GM18519 (cell line): ENCODE results near the gene RPS25.
"Not testable (repeated sequence)": the region's sequence is repeated elsewhere in the genome, so short reads cannot be mapped to it uniquely, and the experiment has no call there.

Experiments used
- ATAC-seq: cut with Tn5 transposase; IDR thresholded peaks from one replicate; pipeline ENCODE4 v1.9.1; 2021; ENCODE audit warnings: mild to moderate bottlenecking, moderate library complexity; ENCODE audit not compliant: unreplicated experiment, low FRiP score

RPS25 gene

DNA sequence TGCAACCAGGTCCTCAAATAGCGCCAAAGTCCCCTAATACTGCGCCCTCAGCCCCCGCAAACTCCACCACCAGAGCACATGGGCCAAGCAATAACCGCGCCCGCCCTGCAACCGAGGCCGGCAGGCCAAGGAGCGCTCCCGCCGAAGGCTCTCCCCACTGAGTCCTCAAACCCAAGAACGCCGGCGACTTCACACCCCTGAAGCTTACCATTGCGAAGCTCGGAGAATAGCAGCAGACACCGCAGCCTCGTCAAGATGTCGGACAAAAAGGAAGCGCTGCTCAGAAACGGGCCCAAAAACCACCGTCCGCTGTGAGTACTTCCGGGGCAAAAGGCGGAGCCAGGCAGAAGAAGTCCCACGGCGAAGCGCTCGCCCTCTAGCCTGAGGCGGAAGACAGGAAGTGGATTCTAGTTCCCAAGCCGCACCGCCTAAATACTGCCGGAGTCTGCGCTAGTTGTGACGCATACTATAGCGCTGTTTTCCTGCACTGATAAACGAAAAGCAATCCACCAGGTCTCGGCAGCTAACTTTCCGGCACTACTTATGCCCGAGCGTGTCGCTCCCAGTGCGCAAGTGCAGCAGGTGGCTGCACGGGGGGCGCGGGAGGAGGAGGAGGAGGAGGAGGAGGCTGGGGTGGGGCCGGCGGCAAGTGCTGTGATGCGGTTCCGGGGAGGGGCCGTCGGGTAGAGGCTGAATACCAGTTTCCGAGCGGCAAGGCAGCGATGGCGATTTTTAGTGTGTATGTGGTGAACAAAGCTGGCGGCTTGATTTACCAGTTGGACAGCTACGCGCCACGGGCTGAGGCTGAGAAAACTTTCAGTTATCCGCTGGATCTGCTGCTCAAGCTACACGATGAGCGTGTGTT lies at the start of gene RPS25, which contains the start of gene TRAPPC4:
RPS25 (minus strand) TSS at position 270 of the 865 bp plus-strand sequence; CDS start at position 211, 59 bp downstream.
TRAPPC4 (plus strand) TSS at position 693 of the 865 bp plus-strand sequence; CDS start at position 723, 30 bp downstream.
- peak; percentile 73 for ATAC-seq

DNA sequence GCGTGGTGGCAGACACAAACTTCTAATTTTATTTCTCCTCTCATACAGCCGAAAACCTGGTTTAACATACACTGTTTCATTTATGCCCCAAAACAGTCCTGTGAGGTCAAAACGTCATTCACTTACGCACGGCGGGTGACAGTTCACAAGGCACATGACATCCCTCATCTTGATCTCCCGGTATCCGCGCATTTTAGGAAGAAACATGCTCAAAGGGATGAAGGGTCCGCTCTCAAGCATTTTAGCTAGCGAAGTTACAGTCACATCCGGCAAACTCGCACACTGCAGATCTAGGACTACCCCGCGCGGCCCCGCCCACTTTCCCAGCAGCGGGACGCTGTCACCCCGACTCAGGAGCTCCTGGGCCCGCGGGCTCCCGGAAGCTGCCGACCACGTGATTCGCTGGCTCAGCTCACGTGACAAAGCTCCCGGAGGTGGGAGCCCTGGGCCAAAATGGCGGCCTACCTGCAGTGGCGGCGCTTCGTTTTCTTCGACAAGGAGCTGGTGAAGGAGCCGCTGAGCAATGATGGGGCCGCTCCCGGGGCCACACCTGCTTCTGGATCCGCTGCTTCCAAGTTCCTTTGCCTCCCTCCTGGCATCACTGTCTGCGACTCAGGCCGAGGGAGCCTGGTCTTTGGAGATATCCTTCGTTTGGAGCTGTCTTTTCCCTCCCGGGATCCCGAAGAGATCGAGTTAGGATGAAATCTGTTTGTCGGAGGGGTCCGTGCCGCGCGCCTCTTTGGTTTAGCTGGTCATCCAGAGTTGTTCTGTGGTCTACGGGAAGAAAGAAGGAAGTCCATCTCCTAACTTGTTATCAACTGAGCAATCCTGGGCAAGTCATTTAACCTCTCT lies 49.5 kb upstream of the RPS25 start, which contains the start of gene VPS11:
VPS11 (plus strand) TSS at position 448 of the 852 bp plus-strand sequence; CDS start at position 454, 6 bp downstream.
- peak; percentile 73 for ATAC-seq

DNA sequence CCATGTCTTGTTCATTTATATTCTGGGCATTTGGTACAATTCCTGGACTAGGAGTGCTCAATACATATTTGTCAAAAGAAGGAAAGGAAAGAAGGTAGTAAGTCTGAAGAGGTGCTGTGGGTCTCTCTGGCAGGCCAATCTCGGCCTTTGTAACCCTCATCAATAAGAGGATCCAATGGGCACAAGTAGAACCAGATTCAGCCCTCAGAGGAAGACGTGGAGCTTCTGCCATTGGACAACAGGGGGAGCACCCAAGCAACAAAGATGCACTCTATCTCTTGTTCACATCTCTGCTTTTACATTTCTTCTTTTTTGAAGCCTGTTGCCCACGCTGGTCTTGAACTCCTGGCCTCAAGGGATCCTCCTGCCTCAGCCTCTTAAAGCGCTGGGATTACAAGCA lies 47.2 kb upstream of the RPS25 start:
- no peak for ATAC-seq

DNA sequence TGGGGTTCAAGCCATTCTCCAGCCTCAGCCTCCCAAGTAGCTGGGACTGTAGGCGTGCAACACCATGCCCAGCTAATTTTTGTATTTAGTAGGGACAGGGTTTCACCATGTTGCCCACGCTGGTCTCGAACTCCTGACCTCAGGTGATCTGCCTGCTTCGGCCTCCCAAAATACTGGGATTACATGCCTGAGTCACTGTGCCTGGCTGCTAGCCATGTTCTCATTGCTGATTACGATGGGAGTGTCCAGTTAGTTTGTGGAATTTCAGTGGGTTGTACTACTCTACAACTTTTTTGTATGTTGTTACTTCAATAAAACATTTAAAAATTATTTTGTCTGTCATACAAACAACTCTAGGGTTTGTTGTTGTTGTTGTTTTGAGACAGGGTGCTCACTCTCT lies 44.6 kb upstream of the RPS25 start:
- ATAC-seq: no peak

DNA sequence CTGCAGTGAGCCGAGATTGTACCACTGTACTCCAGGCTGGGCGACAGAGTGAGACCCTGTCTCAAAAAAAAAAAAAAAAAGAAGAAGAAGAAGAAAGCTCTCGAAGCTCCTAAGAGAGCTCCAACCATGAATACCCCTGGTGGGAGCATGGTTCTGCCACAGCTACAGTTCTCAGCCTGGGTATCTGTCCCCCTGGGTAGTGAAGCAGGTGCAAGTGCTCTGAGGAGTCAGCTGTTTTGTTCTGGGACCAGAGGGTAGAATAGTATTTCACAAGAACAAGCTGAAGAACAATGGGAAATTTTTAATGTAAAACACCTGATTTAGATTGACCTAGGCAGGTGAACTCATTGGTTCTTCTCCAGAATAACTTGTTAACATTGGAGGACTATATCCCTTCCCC lies 43.1 kb upstream of the RPS25 start:
- no peak for ATAC-seq

DNA sequence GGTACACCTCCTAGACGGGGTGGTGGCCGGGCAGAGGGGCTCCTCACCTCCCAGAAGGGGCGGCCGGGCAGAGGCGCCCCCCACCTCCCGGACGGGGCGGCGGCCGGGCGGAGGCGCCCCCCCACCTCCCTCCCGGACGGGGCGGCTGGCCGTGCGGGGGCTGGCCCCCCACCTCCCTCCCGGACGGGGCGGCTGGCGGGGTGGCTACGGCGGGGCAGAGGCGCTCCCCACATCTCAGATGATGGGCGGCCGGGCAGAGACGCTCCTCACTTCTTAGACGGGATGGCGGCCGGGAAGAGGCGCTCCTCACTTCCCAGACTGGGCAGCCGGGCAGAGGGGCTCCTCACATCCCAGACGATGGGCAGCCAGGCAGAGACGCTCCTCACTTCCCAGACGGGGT lies 41.0 kb upstream of the RPS25 start:
- not testable (repeated sequence) for ATAC-seq

DNA sequence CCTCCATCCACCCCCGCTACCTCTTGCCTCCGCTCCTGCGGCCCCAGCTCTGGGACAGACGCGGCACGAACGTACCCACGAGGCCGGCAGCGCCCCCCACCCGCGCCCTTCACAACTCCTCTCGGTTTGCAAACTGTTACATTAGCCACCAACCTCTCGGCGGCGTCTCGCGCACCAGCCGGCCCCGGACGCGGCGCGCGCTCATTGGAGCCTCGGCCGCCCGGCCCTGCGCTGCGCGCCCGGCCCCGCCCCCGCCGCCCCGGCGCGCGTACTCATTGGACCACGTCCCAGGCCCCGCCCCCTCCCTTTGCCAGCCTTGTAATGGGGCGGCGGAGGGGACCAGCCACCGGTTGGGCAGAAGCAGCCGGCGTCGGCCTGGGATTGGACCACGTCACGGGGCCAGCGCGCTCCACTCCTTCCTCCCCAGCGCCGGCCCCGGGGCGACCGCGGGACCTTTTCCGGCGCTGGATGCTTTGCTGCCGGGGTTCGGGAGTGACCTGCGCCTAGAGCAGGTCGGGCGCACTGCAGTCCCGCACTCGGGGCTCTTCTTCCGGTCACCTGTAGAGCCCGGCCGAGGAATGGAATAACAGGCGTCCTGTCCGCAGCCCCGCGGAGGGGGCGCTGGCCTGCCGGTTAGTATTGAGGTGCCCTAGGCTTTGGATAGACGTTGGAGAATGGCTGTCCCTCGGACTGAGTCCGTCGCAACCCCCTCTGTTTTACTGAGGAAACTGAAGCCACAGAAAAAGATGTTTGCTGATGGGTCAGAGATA lies 39.0 kb upstream of the RPS25 start, which contains the start of gene HYOU1:
HYOU1 (minus strand) TSS at position 206 of the 770 bp plus-strand sequence. CDS start 1,045 bp downstream, outside the sequence.
- peak; percentile 70 for ATAC-seq

DNA sequence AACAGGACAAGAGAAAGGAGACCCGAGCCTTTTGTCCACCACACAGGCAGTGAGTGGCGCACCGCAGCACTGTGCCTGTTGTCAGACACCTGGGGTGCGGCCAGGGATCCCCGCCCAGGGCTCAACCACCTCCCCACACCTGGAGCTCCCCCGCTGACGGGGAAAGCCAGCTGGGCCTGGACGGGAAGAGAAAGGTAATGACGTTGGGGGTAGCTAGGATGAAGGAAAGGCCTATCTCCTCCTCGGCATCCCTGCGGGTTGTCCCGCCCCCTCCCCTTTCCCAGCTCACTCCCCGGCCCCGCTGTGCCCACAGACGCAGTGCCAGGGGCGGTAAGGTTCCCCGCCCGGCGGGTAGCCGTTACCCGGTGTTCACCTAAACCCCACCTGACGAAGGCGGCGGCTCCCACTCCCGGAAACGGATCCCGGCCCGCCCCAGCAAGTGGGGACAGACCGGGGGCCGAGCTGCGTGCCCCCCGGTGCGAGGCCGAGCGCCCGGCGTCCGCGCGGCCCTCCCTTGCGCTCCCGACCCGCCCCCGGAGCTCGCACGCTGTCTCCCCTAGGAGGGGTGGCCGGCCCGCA lies 38.4 kb upstream of the RPS25 start:
- no peak for ATAC-seq

DNA sequence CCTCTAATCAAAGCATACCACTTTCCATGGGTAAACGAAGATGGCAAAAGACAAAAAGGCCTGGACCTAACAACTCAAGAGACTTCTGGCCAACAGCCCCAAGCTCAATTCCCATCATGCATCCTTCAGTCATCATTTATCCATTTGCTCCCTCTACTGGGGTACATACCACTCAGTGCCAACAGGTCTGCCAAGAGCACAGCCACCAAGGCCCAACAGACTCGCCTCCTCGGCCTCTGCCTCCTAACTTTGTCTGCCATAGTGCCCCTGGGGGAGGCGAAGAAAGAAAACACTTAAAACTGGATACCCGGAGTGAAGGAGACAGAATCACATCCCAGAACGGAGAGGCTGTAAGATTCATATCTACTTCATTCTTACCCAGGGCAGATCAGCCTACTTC lies 37.8 kb upstream of the RPS25 start:
- no peak for ATAC-seq

DNA sequence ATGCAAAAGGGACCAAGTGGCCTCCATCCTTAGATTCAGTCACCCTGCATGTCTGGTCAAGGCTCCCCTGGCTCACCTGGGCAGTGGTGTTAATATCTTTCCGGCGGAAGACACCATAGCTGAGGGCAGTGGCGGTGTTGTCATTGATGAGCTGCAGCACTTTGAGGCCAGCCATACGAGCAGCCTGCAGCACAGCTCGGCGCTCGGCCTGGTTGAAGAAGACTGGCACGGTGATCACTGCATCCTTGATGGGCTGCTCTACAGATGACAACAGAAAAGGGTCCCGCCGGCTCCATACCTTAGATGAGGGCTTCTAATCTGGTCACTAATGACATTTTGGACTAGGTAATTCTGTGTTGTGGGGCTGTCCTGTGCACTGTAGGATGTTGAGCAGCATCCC lies 36.3 kb upstream of the RPS25 start:
- no peak for ATAC-seq

DNA sequence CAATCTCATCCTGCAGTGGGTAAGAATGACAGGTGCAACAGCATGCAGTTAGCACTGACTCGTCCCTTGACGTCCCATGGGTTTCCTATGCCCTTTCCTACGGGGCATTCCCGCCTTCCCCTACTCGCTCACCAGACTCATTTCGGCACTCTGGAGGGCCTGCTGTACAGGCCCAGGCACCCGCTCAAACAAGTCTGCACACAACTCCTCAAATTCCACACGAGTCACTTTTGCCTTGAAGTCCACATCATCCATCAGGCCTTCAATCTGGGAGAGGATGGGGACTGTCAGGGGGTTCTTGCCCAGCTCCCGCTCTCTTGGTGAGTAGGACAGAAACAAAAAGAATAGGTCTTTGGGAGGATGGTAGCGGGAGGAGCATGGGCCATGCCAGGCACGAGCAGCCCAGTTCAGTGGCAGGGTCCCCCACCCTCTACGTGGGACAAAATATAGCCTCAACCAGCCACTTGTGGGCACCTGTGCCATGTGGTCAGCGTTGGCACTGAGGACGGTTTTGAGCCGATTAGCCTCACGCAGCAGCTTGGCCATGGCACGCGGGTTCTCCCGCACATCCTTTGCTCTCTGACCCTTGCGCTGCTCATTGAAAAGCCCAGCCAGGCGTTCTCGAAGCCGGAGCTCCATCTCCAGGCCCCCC lies 34.1 kb upstream of the RPS25 start:
- no peak for ATAC-seq

DNA sequence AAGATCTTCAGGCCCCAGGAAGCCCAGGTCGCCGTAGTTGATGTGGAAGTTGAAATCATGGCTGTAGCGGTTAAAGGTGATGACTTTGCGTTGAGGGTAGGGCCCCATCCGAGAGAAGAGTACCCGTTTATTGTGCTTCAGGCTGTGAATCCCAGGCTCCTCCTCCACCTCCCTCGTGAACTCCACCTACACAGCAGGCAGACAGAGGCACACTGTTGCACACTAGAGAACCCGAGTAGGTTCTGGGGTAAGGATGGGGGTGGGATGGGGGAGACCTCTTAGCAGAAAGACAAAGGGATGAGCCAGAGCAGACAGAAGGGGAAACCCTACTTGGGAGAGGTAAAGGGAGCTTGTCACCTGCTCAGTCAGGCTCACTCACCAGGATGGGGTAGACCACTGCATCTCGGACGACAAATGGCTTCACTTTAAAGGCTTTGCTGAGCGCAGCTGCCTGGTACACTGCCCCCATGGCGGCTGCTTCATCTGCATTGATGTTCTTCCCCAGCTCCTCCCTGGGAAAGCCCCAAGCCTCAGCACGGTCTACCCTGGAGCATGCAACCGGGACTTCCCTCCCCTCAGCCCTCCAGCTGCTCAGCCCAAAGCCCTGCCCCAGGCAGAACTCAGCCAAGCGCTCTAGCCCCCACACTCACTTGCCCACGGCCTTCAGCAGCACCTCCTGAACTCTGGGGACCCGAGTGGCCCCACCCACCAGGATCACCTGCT lies 33.5 kb upstream of the RPS25 start:
- no peak for ATAC-seq

DNA sequence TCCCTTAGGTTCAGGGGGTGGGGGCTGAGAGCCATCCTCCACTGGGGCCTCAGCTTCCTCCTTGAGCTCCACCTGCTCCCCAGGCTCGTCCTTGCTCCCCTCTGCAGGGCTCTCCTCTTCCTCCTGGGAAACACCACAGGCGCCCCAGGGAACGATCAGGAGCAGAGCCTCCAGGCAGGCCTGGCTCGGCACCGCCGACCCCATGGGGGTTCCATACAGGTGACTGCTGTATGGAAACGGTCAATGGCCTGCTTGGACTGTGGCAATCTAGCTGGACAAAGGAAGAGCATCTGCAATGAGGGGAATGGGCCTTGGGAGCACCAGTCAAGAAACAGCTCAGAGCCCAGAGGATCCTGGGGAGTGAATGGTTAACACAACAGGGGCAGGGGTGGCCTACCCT lies 30.9 kb upstream of the RPS25 start:
- no peak for ATAC-seq

DNA sequence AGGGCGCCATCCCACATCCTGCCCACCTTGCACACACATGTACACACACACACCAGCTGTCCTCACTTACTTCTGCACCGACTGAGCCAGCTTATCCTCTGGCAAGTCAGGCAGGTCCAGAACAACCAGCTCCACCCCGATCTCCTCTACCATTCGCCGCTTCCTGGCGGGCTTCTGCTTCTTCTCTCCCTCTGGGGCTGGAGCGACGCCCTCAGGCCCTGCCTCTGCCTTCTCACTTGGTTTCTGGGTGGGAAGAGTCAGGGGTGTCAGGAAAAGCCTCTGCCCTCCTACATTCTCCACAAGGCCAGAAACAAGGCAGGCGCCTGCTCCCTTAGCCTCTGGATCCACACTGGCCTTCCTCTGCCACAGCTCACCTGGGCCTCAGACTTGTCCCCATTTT lies 30.5 kb upstream of the RPS25 start:
- ATAC-seq: no peak

DNA sequence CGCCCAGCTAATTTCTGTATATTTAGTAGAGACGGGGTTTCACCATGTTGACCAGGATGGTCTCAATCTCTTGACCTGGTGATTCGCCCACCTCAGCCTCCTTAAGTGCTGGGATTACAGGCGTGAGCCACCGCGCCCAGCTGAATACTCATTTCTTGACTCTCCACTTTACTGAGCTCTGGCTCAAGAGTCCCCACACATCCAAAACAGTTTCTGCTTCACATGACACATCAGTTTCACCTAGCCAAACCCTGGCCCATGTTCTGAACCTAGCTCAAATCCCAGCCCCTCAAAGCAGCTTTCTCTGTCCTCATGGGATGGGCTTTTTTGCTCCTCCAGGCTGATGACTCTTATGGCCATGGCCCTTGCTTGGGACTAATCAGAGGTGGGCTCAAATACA lies 29.1 kb upstream of the RPS25 start:
- ATAC-seq: no peak

DNA sequence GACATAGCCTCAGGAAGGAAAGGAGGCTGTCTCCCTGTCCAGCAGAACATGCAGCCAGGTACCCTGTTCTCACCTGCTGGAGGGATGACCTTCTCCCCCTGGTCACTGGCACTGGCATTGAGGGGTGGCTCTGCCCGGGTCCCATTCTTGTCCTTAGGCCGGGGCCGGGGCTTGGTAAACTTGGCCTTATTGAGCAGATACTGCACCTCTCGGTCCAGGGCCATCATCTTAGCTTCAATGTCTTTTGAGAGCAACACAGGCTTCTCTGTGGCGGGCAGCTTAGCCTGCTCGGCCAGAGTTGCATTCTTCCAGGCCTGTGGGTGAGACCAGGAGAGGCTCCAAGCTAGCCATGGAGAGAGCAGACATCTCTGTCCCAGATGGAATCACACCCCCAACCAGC lies 28.3 kb upstream of the RPS25 start:
- no peak for ATAC-seq

DNA sequence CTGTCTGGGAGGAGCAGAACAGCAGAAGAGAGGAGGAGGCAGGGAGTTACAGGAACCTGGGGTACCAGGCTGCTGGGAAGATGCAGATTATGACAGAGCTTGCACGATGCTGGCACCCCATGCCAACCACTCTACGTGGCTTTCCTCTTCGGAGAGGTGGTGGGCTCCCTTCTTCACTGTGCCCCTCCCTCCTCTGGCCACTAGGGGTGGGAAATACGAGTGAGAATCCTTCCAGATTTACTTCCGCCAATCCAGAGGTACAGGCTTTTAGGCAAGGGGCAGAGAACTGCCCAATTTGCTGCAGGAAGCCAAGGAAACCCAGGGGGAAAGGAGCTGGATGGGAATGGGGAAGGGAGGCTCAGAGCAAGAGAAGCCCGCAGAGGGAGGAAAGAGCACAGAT lies 26.6 kb upstream of the RPS25 start:
- no peak for ATAC-seq

DNA sequence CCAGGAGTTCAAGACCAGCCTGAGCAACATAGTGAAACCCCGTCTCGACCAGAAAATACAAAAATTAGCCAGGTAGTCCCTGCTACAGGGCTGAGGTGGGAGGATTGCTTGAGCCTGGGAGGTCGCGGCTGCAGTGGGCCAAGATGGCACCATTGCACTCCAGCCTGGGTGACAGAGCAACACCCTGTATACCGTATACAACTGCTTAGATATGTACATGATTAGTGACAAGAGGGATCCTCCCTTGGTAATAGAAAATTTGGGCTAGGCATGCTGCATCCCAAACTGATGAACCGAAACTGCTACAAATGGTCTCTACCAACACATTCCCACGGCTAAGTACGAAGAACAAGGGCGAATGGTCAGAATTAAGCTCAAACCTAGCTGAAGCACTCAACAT lies 24.8 kb upstream of the RPS25 start:
- no peak for ATAC-seq
